Astrocyte of the spinal cord (primary cell): ENCODE measurements around the gene ASCL3.
"Not testable (repeated sequence)": the region's sequence is repeated elsewhere in the genome, so short reads cannot be mapped to it uniquely, and the experiment has no call there.

Experiments
- DNase-seq: peaks from one replicate; pipeline ENCODE4 v3.0.0; 2011; ENCODE audit warnings: low read depth, low spot score
- H3K4me3 ChIP-seq: 2 replicates; pipeline ENCODE4 v1.5.1; 2011; ENCODE audit warnings: low read depth, mild to moderate bottlenecking, low read length, moderate library complexity
- CTCF ChIP-seq: IDR thresholded peaks from 2 replicates; pipeline ENCODE4 v1.5.1; 2012; ENCODE audit warnings: low read depth, mild to moderate bottlenecking, low read length, inconsistent platforms
- in situ Hi-C: cut with HindIII; loops from 2 replicates; pipeline ENCODE4 v1.10.0; 2017; ENCODE audit warnings: low sequenced_read_pairs

ASCL3 gene

DNA sequence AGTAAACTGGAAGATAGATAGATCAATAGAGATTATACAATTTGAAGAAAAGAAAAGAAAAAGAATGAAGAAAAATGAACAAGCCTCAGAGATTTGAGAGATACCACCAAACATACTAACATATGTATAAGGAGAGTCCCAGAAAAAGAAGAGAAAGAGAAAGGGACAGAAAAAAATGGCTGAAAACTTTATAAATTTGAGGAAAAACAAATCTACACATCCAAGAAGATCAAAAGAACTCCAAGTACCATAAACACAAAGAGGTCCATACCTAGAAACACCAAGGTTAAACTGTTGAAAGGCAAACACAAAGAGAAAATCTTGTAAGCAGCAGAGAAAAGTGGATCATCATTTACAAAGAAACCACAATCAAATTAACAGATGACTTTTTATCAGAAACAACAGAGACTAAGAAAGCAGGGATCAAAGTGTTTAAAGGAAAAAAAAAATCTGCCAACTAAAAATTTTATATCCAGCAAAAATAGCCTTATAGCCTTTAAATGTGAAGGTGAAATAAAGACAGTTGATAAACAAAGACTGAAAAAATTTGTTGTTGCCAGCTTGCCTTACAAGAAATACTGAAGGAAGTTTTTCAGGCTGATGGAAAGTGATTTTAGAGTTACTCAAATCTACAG is 43.6 kb downstream of the ASCL3 start:
- in situ Hi-C loops, result no loop called here
- no peak for TF ChIP-seq CTCF
- H3K4me3 ChIP-seq, result no peak overlapping the region
- no peak for DNase-seq

DNA sequence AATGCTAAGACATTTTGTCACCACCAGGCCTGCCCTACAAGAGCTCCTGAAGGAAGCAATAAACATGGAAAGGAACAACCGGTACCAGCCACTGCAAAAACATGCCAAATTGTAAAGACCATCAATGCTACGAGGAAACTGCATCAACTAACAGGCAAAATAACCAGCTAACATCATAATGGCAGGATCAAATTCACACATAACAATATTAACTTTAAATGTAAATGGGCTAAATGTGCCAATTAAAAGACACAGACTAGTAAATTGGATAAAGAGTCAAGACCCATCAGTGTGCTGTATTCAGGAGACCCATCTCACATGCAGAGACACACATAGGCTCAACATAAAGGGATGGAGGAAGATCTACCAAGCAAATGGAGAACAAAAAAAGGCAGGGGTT is 51.6 kb downstream of the ASCL3 start:
- DNase-seq, H3K4me3 ChIP-seq, in situ Hi-C loops: not testable (repeated sequence)
